ENCODE measurements around the gene CNMD. TPM values are rescaled to one million over a fixed set of nuclear protein-coding genes. Genes with fewer than 3 reads are reported as not detected.

The CNMD gene
- total RNA-seq = not detected in 2 replicates

DNA sequence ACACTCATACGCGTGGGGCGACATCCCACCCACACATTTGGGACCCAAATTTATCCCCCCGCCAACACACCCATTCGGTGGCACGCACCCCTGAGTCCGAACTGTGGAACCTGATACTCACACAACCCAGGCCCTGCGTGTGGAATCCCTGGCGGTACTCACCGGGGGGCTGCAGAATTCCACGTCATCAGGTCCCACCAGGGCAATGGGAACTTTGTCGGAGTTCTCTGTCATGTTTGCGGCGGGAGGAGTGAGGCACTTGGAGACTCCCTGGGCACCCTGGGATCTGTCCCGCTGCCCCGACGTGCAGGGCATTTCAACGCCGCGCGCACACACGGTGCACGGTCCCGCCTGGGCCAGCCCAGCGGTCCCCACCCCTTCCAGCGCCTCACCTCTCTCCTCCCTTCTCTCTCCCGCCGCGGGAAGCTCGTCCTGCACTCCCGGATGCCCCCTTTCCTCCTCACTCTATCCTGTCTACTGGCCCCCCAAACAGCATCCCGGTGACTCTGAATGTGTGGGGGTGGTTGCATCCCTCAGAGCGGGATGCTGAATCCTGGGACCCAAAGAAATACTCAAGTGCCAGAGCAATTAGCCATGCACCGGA, at the start of gene CNMD:
Gene CNMD, minus strand, starts transcription at position 353 of the 604 bp plus-strand sequence. Its CDS starts 119 bp downstream, at position 234.

Other genes with a start within 250 kb of the CNMD start
- 2.9 and 4.4 TPM in 2 replicates for gene HNRNPA1L2, start 97.4 kb downstream of the CNMD start, total RNA-seq
- 25.1 and 43.1 TPM in 2 replicates for gene SUGT1, start 87.0 kb downstream of the CNMD start, total RNA-seq
- not detected in 2 replicates for gene PCDH8, start 108.8 kb upstream of the CNMD start, total RNA-seq

All from hair follicular keratinocyte (primary cell).